H1 (cell line): Measurements from ENCODE around the gene MOB3B. TPM values are rescaled to one million over a fixed set of nuclear protein-coding genes. Genes with fewer than 3 reads are reported as not detected.

Experiments
- CTCF ChIA-PET: fragments of 300-600 bp; sonication (Branson Sonifier 250); formaldehyde crosslinking; loops from one replicate; lab custom pipeline; 2021; ENCODE audit not compliant: partially characterized antibody; lab: Charles Lee
- POLR2A ChIA-PET: fragments of 300-600 bp; sonication (Branson Sonifier 250); formaldehyde crosslinking; loops from one replicate; lab custom pipeline; 2021; ENCODE audit warnings: inconsistent platforms; ENCODE audit not compliant: partially characterized antibody; lab: Charles Lee
- DNase-seq, 2 experiments: peaks; one replicate each; pipeline versions ENCODE4 v3.0.0 to v3.0.0-alpha.2; 2010 to 2022; ENCODE audit warnings: low spot score in 2 of 2, low read depth in 1 of 2, mixed read lengths in 1 of 2
- FAIRE-seq: peaks from 2 replicates; lab custom pipeline; 2011; peaks lifted over from hg19 to GRCh38; lab: Jason Lieb, UNC
- H2AFZ ChIP-seq: 2 replicates; pipeline ENCODE4 v1.8.1; 2012; ENCODE audit warnings: low read length, inconsistent platforms
- H2AK5ac ChIP-seq: 2 replicates; pipeline ENCODE4 v1.6.1; 2013; ENCODE audit warnings: low read depth, low read length
- H2BK120ac ChIP-seq: replicated peaks from 2 replicates; pipeline ENCODE3; 2013; ENCODE audit warnings: low read depth, low read length, inconsistent platforms
- H2BK12ac ChIP-seq: 2 replicates; pipeline ENCODE4 v1.6.1; 2013; ENCODE audit warnings: low read depth, low read length
- H2BK15ac ChIP-seq: 2 replicates; pipeline ENCODE4 v1.6.1; 2013; ENCODE audit warnings: low read length
- H2BK20ac ChIP-seq: 2 replicates; pipeline ENCODE4 v1.6.1; 2013; ENCODE audit warnings: low read length
- H2BK5ac ChIP-seq: 2 replicates; pipeline ENCODE4 v1.6.1; 2013; ENCODE audit warnings: low read depth, low read length
- H3K14ac ChIP-seq: 2 replicates; pipeline ENCODE4 v1.6.1; 2013; ENCODE audit warnings: inconsistent platforms; ENCODE audit not compliant: insufficient read length
- H3K18ac ChIP-seq: 2 replicates; pipeline ENCODE4 v1.6.1; 2013; ENCODE audit warnings: low read length; ENCODE audit errors: extremely low read depth
- H3K23ac ChIP-seq: 2 replicates; pipeline ENCODE4 v1.6.1; 2013; ENCODE audit warnings: inconsistent platforms; ENCODE audit not compliant: insufficient read length
- H3K23me2 ChIP-seq: 2 replicates; pipeline ENCODE4 v1.6.1; 2013; ENCODE audit warnings: low read depth, low read length
- H3K27ac ChIP-seq: 2 replicates; pipeline ENCODE4 v1.6.1; 2011; ENCODE audit warnings: low read depth, low read length, inconsistent platforms
- H3K27me3 ChIP-seq, 4 experiments: replicated peaks in 1 of 4; 1 replicate in 1 of 4; 2 replicates in 3 of 4; pipeline versions ENCODE4 v1.6.1 to v1.8.1; 2011 to 2013; ENCODE audit warnings: low read length in 3 of 4, mild to moderate bottlenecking in 3 of 4, inconsistent platforms in 2 of 4, mixed read lengths in 2 of 4, moderate library complexity in 1 of 4; ENCODE audit not compliant: control insufficient read depth in 3 of 4, insufficient read depth in 3 of 4; ENCODE audit errors: extremely low read depth in 1 of 4
- H3K36me3 ChIP-seq, 4 experiments: 2 replicates each; pipeline versions ENCODE4 v1.6.1 to v1.8.1; 2011 to 2013; ENCODE audit warnings: mild to moderate bottlenecking in 4 of 4, low read length in 3 of 4, moderate library complexity in 2 of 4, control low read depth in 1 of 4, inconsistent platforms in 1 of 4; ENCODE audit not compliant: insufficient read depth in 4 of 4, control insufficient read depth in 2 of 4
- H3K4ac ChIP-seq: replicated peaks from 2 replicates; pipeline ENCODE3; 2013; ENCODE audit warnings: low read length, low read depth, mixed read lengths, inconsistent platforms; ENCODE audit not compliant: insufficient read length
- H3K4me1 ChIP-seq, 4 experiments: replicated peaks in 1 of 4; 1 replicate in 1 of 4; 2 replicates in 3 of 4; pipeline versions ENCODE4 v1.6.1 to v1.8.1; 2011 to 2013; ENCODE audit warnings: low read length in 3 of 4, inconsistent platforms in 2 of 4, mixed read lengths in 1 of 4; ENCODE audit not compliant: insufficient read depth in 4 of 4, control insufficient read depth in 3 of 4
- H3K4me2 ChIP-seq, 2 experiments: 2 replicates each; pipeline versions ENCODE4 v1.6.1 to v1.8.1; 2011 to 2013; ENCODE audit warnings: low read depth in 2 of 2, low read length in 2 of 2, control low read depth in 1 of 2, inconsistent platforms in 1 of 2, mild to moderate bottlenecking in 1 of 2; ENCODE audit not compliant: insufficient read depth in 1 of 2
- H3K4me3 ChIP-seq, 4 experiments: fragments of 200-600, 300-600 bp in 1 of 4; sonication (generic), shearing (Covaris generic), sonication (Bioruptor Twin) in 1 of 4; 2 replicates each; pipeline versions ENCODE4 v1.5.1 to v1.8.1; 2011 to 2016; ENCODE audit warnings: low read length in 4 of 4, low read depth in 3 of 4, control low read depth in 2 of 4, inconsistent platforms in 2 of 4, mild to moderate bottlenecking in 2 of 4, mixed read lengths in 1 of 4, moderate library complexity in 1 of 4; ENCODE audit not compliant: insufficient read depth in 2 of 4; ENCODE audit errors: extremely low read depth in 1 of 4
- H3K56ac ChIP-seq: replicated peaks from 2 replicates; pipeline ENCODE3; 2013; ENCODE audit warnings: low read depth, mild to moderate bottlenecking, mixed read lengths, low read length, inconsistent platforms; ENCODE audit not compliant: insufficient read length
- H3K79me1 ChIP-seq: 2 replicates; pipeline ENCODE4 v1.6.1; 2013; ENCODE audit warnings: low read depth, low read length, control low read depth
- H3K79me2 ChIP-seq, 2 experiments: 2 replicates each; pipeline versions ENCODE4 v1.6.1 to v1.8.1; 2012 to 2013; ENCODE audit warnings: low read length in 2 of 2, mild to moderate bottlenecking in 2 of 2, inconsistent platforms in 1 of 2; ENCODE audit not compliant: insufficient read depth in 2 of 2, control insufficient read depth in 1 of 2
- H3K9ac ChIP-seq, 4 experiments: replicated peaks in 1 of 4; 1 replicate in 1 of 4; 2 replicates in 3 of 4; pipeline versions ENCODE4 v1.6.1 to v1.8.1; 2011 to 2013; ENCODE audit warnings: low read depth in 3 of 4, low read length in 3 of 4, control low read depth in 2 of 4, mild to moderate bottlenecking in 2 of 4, moderate library complexity in 2 of 4, inconsistent platforms in 1 of 4; ENCODE audit errors: extremely low read depth in 1 of 4
- H3K9me3 ChIP-seq, 2 experiments: 2 replicates each; pipeline versions ENCODE4 v1.6.1 to v1.8.1; 2012 to 2013; ENCODE audit warnings: mild to moderate bottlenecking in 2 of 2, moderate library complexity in 2 of 2, control low read depth in 1 of 2, inconsistent platforms in 1 of 2, low read depth in 1 of 2, low read length in 1 of 2, mixed read lengths in 1 of 2; ENCODE audit not compliant: insufficient read depth in 2 of 2
- H4K20me1 ChIP-seq, 2 experiments: replicated peaks in 1 of 2; 2 replicates each; pipeline versions ENCODE3 to v1.8.1; 2011 to 2013; ENCODE audit warnings: inconsistent platforms in 2 of 2, low read length in 2 of 2, mild to moderate bottlenecking in 1 of 2; ENCODE audit not compliant: insufficient read depth in 2 of 2, control insufficient read depth in 1 of 2
- H4K5ac ChIP-seq: 2 replicates; pipeline ENCODE4 v1.6.1; 2013; ENCODE audit warnings: low read length, low read depth, mixed read lengths, inconsistent platforms; ENCODE audit not compliant: insufficient read length
- H4K8ac ChIP-seq: 2 replicates; pipeline ENCODE4 v1.8.0; 2013; ENCODE audit warnings: mild to moderate bottlenecking, moderate library complexity, low read length, inconsistent platforms; ENCODE audit not compliant: insufficient read depth; ENCODE audit errors: extremely low read depth
- H4K91ac ChIP-seq: replicated peaks from 2 replicates; pipeline ENCODE3; 2013; ENCODE audit warnings: low read length, mixed read lengths, inconsistent platforms; ENCODE audit not compliant: insufficient read length
- ATF2 ChIP-seq: IDR thresholded peaks from 2 replicates; pipeline ENCODE4 v1.6.1; 2012; ENCODE audit warnings: low read length, inconsistent platforms
- E2F6 ChIP-seq: IDR thresholded peaks from 2 replicates; pipeline ENCODE4 v1.6.1; 2012; ENCODE audit warnings: inconsistent platforms
- JUND ChIP-seq: IDR thresholded peaks from 2 replicates; pipeline ENCODE4 v1.6.1; 2011; ENCODE audit warnings: mild to moderate bottlenecking, improper control_type of control experiment, low read length
- MAFK ChIP-seq: IDR thresholded peaks from 2 replicates; pipeline ENCODE4 v1.6.1; 2012; ENCODE audit warnings: low read depth, mild to moderate bottlenecking, improper control_type of control experiment, low read length
- NRF1 ChIP-seq: IDR thresholded peaks from 2 replicates; pipeline ENCODE4 v1.6.1; 2011; ENCODE audit warnings: mild to moderate bottlenecking, low read depth, low read length, improper control_type of control experiment
- PHF8 ChIP-seq: fragments of 200-600 bp; sonication (generic); conservative IDR thresholded peaks from 2 replicates; pipeline ENCODE4 v1.7.1; 2012; ENCODE audit warnings: low read depth, mild to moderate bottlenecking, inconsistent platforms, low read length, moderate library complexity
- RBBP5 ChIP-seq: IDR thresholded peaks from 2 replicates; pipeline ENCODE4 v1.7.1; 2012; ENCODE audit warnings: low read depth, mild to moderate bottlenecking, inconsistent platforms, low read length, moderate library complexity, borderline replicate concordance
- RXRA ChIP-seq: IDR thresholded peaks from 2 replicates; pipeline ENCODE4 v1.6.1; 2011; ENCODE audit warnings: low read depth, mild to moderate bottlenecking, low read length, moderate library complexity; ENCODE audit not compliant: insufficient read depth
- SRF ChIP-seq: IDR thresholded peaks from 2 replicates; pipeline ENCODE4 v1.6.1; 2011; ENCODE audit warnings: mild to moderate bottlenecking, low read depth, low read length, moderate library complexity
- TAF7 ChIP-seq: optimal IDR thresholded peaks from 2 replicates; pipeline ENCODE3; 2011; ENCODE audit warnings: low read depth, mild to moderate bottlenecking, inconsistent platforms, low read length, moderate library complexity, borderline replicate concordance
- YY1 ChIP-seq: IDR thresholded peaks from 2 replicates; pipeline ENCODE4 v1.6.1; 2011; ENCODE audit warnings: low read depth, mild to moderate bottlenecking, low read length
- WGBS, 2 experiments: shearing (Covaris generic) in 1 of 2; methylation state at CpG; one replicate each; pipeline versions ENCODE4 v1.1.6 to v1.1.7; 2013 to 2015; ENCODE audit warnings: low lambda C conversion rate in 2 of 2, mixed read lengths in 2 of 2, inconsistent platforms in 1 of 2, low coverage in 1 of 2, missing lambda C conversion rate in 1 of 2; ENCODE audit not compliant: insufficient replicate concordance in 2 of 2, insufficient coverage in 1 of 2, insufficient read length in 1 of 2; ENCODE audit errors: extremely low coverage in 1 of 2, missing lambda C conversion rate in 1 of 2; 5-methylcytosine and 5-hydroxymethylcytosine counted together
- polyA plus RNA-seq, 7 experiments: library from polyadenylated mRNA; depleted of rRNA in 3 of 7; stranded (reverse) in 5 of 7; unstranded in 2 of 7; fragments of >200 nt in 5 of 7; fragments of 200-250 nt in 2 of 7; gene quantifications; 1 replicate in 5 of 7; 2 replicates in 1 of 7; 4 replicates in 1 of 7; pipeline versions ENCODE4 v1.2.1 to v1.2.3, GENCODE V29; 2011 to 2013; ENCODE audit warnings: missing spikeins in 2 of 7, mixed read lengths in 2 of 7
- total RNA-seq: library from RNA; stranded (reverse); fragmentation: NEBNext Ultra II Directional; extraction: Animal tissue kit (Norgen Biotek cat#: 25700); gene quantifications from 2 replicates; pipeline ENCODE4 v1.2.1, GENCODE V29; 2021

MOB3B gene
- total and polyA plus RNA-seq, 2 of the 8 experiments (the other 6 are each of a cell fraction or from before 2014, with no cell fraction given) = 12.7 to 16.1 TPM

GRCh38 chr9:27524236-27524635, 5.4 kb downstream of the MOB3B start, which contains the start of gene IFNK:
IFNK (plus strand) TSS chr9:27524290; CDS start chr9:27524337, 47 bp downstream.
- CTCF ChIA-PET = no interaction called here
- Histone ChIP-seq H3K9ac (no peak within 1 kb of the TSS), H3K4me3 (no peak within 1 kb of the TSS), H2AFZ (no peak within 1 kb of the TSS), H3K79me1 (peaks cover 2% of the 10 kb centered on the region; the same call in 1 of the 2 replicates), H3K27ac (no peak within 1 kb of the TSS), H2BK12ac (no peak within 1 kb of the TSS), H3K27me3 (peaks cover 0 to 3% (median under 1%) of the 10 kb centered on the region in 4 experiments; a peak in 2 of 7 replicates), H3K4me1 (peaks cover 2 to 11% (median 6%) of the 10 kb centered on the region in 4 experiments; a peak in 4 of 7 replicates), H3K23ac (no peak within 1 kb of the TSS), H3K4ac (no peak within 1 kb of the TSS), H3K4me2 (no peak within 1 kb of the TSS), H2BK15ac (no peak within 1 kb of the TSS), H2BK20ac (no peak within 1 kb of the TSS), H2BK120ac (no peak within 1 kb of the TSS), H3K14ac (no peak within 1 kb of the TSS), H4K91ac (no peak within 1 kb of the TSS), H2BK5ac (no peak within 1 kb of the TSS), H3K9me3 (no peaks in the 10 kb centered on the region), H3K23me2 (peaks cover 11% of the 10 kb centered on the region; the same call in 1 of the 2 replicates), H3K79me2 (peaks cover 0 to 23% of the 10 kb centered on the region in 2 experiments; a peak in 2 of 4 replicates), H4K8ac (no peak within 1 kb of the TSS), H3K36me3 (no peaks in the 10 kb centered on the region), H4K5ac (no peak within 1 kb of the TSS), H3K56ac (no peak within 1 kb of the TSS), H3K18ac (no peak within 1 kb of the TSS), H2AK5ac (no peak within 1 kb of the TSS), H4K20me1 (no peaks in the 10 kb centered on the region)
- 78% methylated on average over 2 of the region's 2 CpGs; no CpG with 5 or more reads in 1 of the 2 experiments for WGBS, 2 experiments
- FAIRE-seq (no peak), DNase-seq (no peak)
- POLR2A ChIA-PET = no interaction called here
- TF ChIP-seq NRF1 (no peak), RXRA (no peak), RBBP5 (no peak), ATF2 (no peak), YY1 (no peak), TAF7 (no peak), E2F6 (no peak), SRF (no peak), MAFK (no peak), JUND (no peak), PHF8 (no peak)
